A549 (cell line): Measurements from ENCODE around the gene TXNRD1. TPM values are rescaled to one million over a fixed set of nuclear protein-coding genes. Genes with fewer than 3 reads are reported as not detected.
A peak's percentile ranks its signal among the peaks of the same experiment; 100 is the strongest.

ENCODE experiments used
- ATAC-seq, 2 experiments: fragments of 200-7000 bp in 1 of 2; fragments of >200 bp in 1 of 2; cut with Nextera tagmentation in 1 of 2; cut with Tn5 transposase in 1 of 2; 3 replicates each; pipeline versions ENCODE4 v1.8.0 to v1.9.1; 2018 to 2020; ENCODE audit warnings: mild to moderate bottlenecking in 1 of 2, moderate library complexity in 1 of 2
- CTCF ChIA-PET: fragments of 300-600 bp; sonication (Branson Sonifier 250); formaldehyde crosslinking; extraction: SDS; loops from one replicate; lab custom pipeline; 2021; ENCODE audit warnings: antibody characterized with exemption, inconsistent platforms; lab: Yijun Ruan, JAX
- POLR2A ChIA-PET: fragments of 350-600 bp; formaldehyde crosslinking; extraction: SDS; loops from one replicate; lab custom pipeline; 2021; ENCODE audit warnings: antibody characterized with exemption, inconsistent platforms; lab: Yijun Ruan, JAX
- DNase-seq, 2 experiments: peaks; one replicate each; pipeline versions ENCODE4 v3.0.0 to v3.0.0-alpha.2; 2011 to 2016; ENCODE audit warnings: low read depth in 1 of 2, low spot score in 1 of 2
- FAIRE-seq: peaks from 2 replicates; lab custom pipeline; 2011; peaks lifted over from hg19 to GRCh38; lab: Jason Lieb, UNC
- H3K27ac ChIP-seq, 2 experiments: fragments of >200 bp; sonication (Bioruptor Twin); formaldehyde crosslinking; 3 replicates each; pipeline ENCODE4 v1.5.1; 2016 to 2017
- H3K4me1 ChIP-seq: fragments of >200 bp; sonication (Bioruptor Twin); formaldehyde crosslinking; 3 replicates; pipeline ENCODE4 v1.6.1; 2016
- H3K4me2 ChIP-seq: fragments of >200 bp; sonication (Bioruptor Twin); formaldehyde crosslinking; 3 replicates; pipeline ENCODE4 v1.6.1; 2016
- H3K4me3 ChIP-seq: fragments of >200 bp; sonication (Bioruptor Twin); formaldehyde crosslinking; 3 replicates; pipeline ENCODE4 v1.5.1; 2016
- H3K9me3 ChIP-seq: fragments of >200 bp; sonication (Bioruptor Twin); formaldehyde crosslinking; 3 replicates; pipeline ENCODE4 v1.6.1; 2016
- CHD2 ChIP-seq: fragments of 150-350 bp; IDR thresholded peaks from 2 replicates; pipeline ENCODE4 v1.6.1; 2014; ENCODE audit warnings: low read length; ENCODE audit not compliant: partially characterized antibody
- ELK1 ChIP-seq: fragments of 150-350 bp; IDR thresholded peaks from 2 replicates; pipeline ENCODE4 v1.6.1; 2014; ENCODE audit warnings: low read depth, mild to moderate bottlenecking, low read length
- EP300 ChIP-seq, 2 experiments: fragments of >200 bp; sonication (Bioruptor Twin); formaldehyde crosslinking; IDR thresholded peaks; 2 replicates in 1 of 2; 3 replicates in 1 of 2; pipeline ENCODE4 v1.6.1; 2016 to 2017
- ESRRA ChIP-seq: fragments of 150-350 bp; IDR thresholded peaks from 2 replicates; pipeline ENCODE4 v1.6.1; 2014; ENCODE audit warnings: mild to moderate bottlenecking, low read length, borderline replicate concordance
- HDAC2 ChIP-seq: fragments of 200-600 bp; sonication (generic); IDR thresholded peaks from 2 replicates; pipeline ENCODE4 v1.6.1; 2016
- HOXB5 ChIP-seq: fragments of 250-450 bp; sonication (Bioruptor Pico); IDR thresholded peaks from 2 replicates; pipeline ENCODE4 v1.5.0; 2020; ENCODE audit warnings: mild to moderate bottlenecking, moderate library complexity
- JUNB ChIP-seq: fragments of >200 bp; sonication (Bioruptor Twin); formaldehyde crosslinking; IDR thresholded peaks from 2 replicates; pipeline ENCODE4 v1.6.1; 2016
- KDM1A ChIP-seq: fragments of 200-600 bp; sonication (generic); IDR thresholded peaks from 2 replicates; pipeline ENCODE4 v1.6.1; 2016; ENCODE audit warnings: low read depth, mild to moderate bottlenecking
- MAFK ChIP-seq: fragments of 450-650 bp; IDR thresholded peaks from 2 replicates; pipeline ENCODE4 v1.6.1; 2014; ENCODE audit not compliant: partially characterized antibody
- MYC ChIP-seq: IDR thresholded peaks from 2 replicates; pipeline ENCODE4 v1.6.1; 2012; ENCODE audit warnings: mild to moderate bottlenecking, inconsistent platforms, low read length, improper control_type of control experiment, borderline replicate concordance
- NFE2L2 ChIP-seq: fragments of 150-350 bp; conservative IDR thresholded peaks from 2 replicates; pipeline ENCODE4 v1.6.1; 2014; ENCODE audit warnings: low read length
- POLR2AphosphoS2 ChIP-seq: conservative IDR thresholded peaks from 2 replicates; pipeline ENCODE4 v1.6.1; 2012; ENCODE audit warnings: low read length, improper control_type of control experiment, inconsistent platforms
- RARB ChIP-seq: fragments of 250-450 bp; sonication (Bioruptor Pico); IDR thresholded peaks from 2 replicates; pipeline ENCODE4 v1.8.0; 2021; ENCODE audit warnings: mild to moderate bottlenecking, moderate library complexity
- RCOR1 ChIP-seq: fragments of 150-350 bp; IDR thresholded peaks from 2 replicates; pipeline ENCODE4 v1.6.1; 2014; ENCODE audit warnings: antibody characterized with exemption, low read length, low read depth
- SMC3 ChIP-seq: fragments of >200 bp; sonication (Bioruptor Twin); formaldehyde crosslinking; IDR thresholded peaks from 3 replicates; pipeline ENCODE4 v1.6.1; 2018; ENCODE audit warnings: inconsistent platforms
- TFCP2L1 ChIP-seq: fragments of 250-450 bp; sonication (Bioruptor Pico); IDR thresholded peaks from 2 replicates; pipeline ENCODE4 v1.5.0; 2021; ENCODE audit warnings: mild to moderate bottlenecking
- ZC3H11A ChIP-seq: fragments of 450-650 bp; IDR thresholded peaks from 2 replicates; pipeline ENCODE4 v1.6.1; 2014; ENCODE audit warnings: antibody characterized with exemption, mild to moderate bottlenecking
- ZFP36 ChIP-seq: fragments of 450-650 bp; IDR thresholded peaks from 2 replicates; pipeline ENCODE4 v1.6.1; 2014; ENCODE audit warnings: borderline replicate concordance; ENCODE audit not compliant: partially characterized antibody
- ZNF302 ChIP-seq: fragments of 250-450 bp; sonication (Bioruptor Pico); IDR thresholded peaks from 2 replicates; pipeline ENCODE4 v1.9.0; 2021; ENCODE audit warnings: inconsistent platforms, mild to moderate bottlenecking, moderate library complexity
- WGBS: methylation state at CpG from one replicate; pipeline ENCODE4 v1.1.6; 2017; ENCODE audit errors: missing lambda C conversion rate; 5-methylcytosine and 5-hydroxymethylcytosine counted together
- polyA plus RNA-seq, 4 experiments: library from polyadenylated mRNA; depleted of rRNA in 3 of 4; stranded (reverse); fragments of >200 nt; fragmentation: RNase III in 1 of 4; extraction: RNeasy Plus Mini Kit Qiagen cat#74134 plus additional on column Dnase treatment in 1 of 4; gene quantifications; 2 replicates in 3 of 4; 3 replicates in 1 of 4; pipeline ENCODE4 v1.2.3, GENCODE V29; 2011 to 2017

The TXNRD1 gene
- polyA plus RNA-seq, 2 of the 4 experiments (the other 2 are of a cell fraction): 899 to 1,230 TPM

- ChIA-PET CTCF (no interaction called here), POLR2A (interaction anchor here (0.6 kb wide), 2 partner anchors 27 to 575 kb away, joined by 5 to 6 read pairs; no protein-coding TSS in a partner anchor)
- Histone ChIP-seq H3K4me2 (peak overlapping the region; percentile 52), H3K4me1 (peaks cover 33% of the 10 kb centered on the region), H3K9me3 (no peaks in the 10 kb centered on the region), H3K4me3 (peak overlapping the region; percentile 13; the same call in 1 of the 3 replicates), H3K27ac (peak overlapping the region; percentile 72 to 80)
- 73% methylated on average over 3 of the region's 3 CpGs for WGBS
- TF ChIP-seq EP300 (IDR thresholded peaks at IDR 0.05): no peak
- TF ChIP-seq MYC: no peak
- TF ChIP-seq ELK1: no peak
- TF ChIP-seq HOXB5: no peak
- no peak for TF ChIP-seq TFCP2L1 (CRISPR knock-in tag)
- TF ChIP-seq NFE2L2: no peak
- TF ChIP-seq ESRRA: no peak
- DNase-seq: no peak
- peak in 1 of 2 experiments; percentile 31; a peak in 3 of 6 replicates for ATAC-seq
- no peak for FAIRE-seq
These were observed 33.4 kb downstream of the TXNRD1 start for GRCh38 chr12:104249017-104249416.

GRCh38 chr12:104249898-104250297 lies 34.3 kb downstream of the TXNRD1 start:
- peak overlapping the region; percentile 72 to 80; a peak in 5 of 6 replicates for H3K27ac ChIP-seq
- no peak overlapping the region for H3K4me3 ChIP-seq
- ChIA-PET POLR2A (interaction anchor here (0.6 to 1.5 kb wide), 10 partner anchors 20 to 574 kb away, joined by 3 to 13 read pairs (median 5); partner anchors contain the start of gene NFYB), CTCF (interaction anchor here (0.6 kb wide), 1 partner anchor 28 kb away, joined by 4 read pairs; no protein-coding TSS in a partner anchor)
- FAIRE-seq: no peak
- peak overlapping the region; percentile 52 for H3K4me2 ChIP-seq
- TF ChIP-seq SMC3 (no peak), HDAC2 (no peak), NFE2L2 (no peak), CHD2 (no peak), JUNB (no peak), RCOR1 (no peak)
- H3K9me3 ChIP-seq: no peaks in the 10 kb centered on the region
- H3K4me1 ChIP-seq: peaks cover 36% of the 10 kb centered on the region
- ATAC-seq: peak in 1 of 2 experiments; percentile 6; a peak in 2 of 6 replicates
- peak in 1 of 2 experiments; percentile 47 for DNase-seq
- WGBS: 57% methylated on average over 4 of the region's 4 CpGs

- H3K4me3 ChIP-seq: no peak overlapping the region
- 46% methylated on average over 2 of the region's 2 CpGs for WGBS
- ChIA-PET POLR2A (interaction anchor here (0.6 to 1.5 kb wide), 9 partner anchors 21 to 112 kb away, joined by 3 to 13 read pairs (median 5); partner anchors contain the start of gene NFYB), CTCF (interaction anchor here (0.6 kb wide), 1 partner anchor 29 kb away, joined by 4 read pairs; no protein-coding TSS in a partner anchor)
- peaks cover 40% of the 10 kb centered on the region for H3K4me1 ChIP-seq
- DNase-seq (no peak), ATAC-seq (peak; percentile 7 to 51; a peak in 3 of 6 replicates), FAIRE-seq (peak; percentile 76)
- peak overlapping the region; percentile 52 for H3K4me2 ChIP-seq
- H3K9me3 ChIP-seq: no peaks in the 10 kb centered on the region
- H3K27ac ChIP-seq: peak overlapping the region; percentile 65 to 72
- TF ChIP-seq KDM1A: peak; percentile 82
- no peak for TF ChIP-seq HOXB5
- no peak for TF ChIP-seq ZC3H11A
- TF ChIP-seq POLR2AphosphoS2: no peak
- TF ChIP-seq ELK1: no peak
- TF ChIP-seq RARB: no peak
- no peak for TF ChIP-seq MAFK
- TF ChIP-seq ZNF302 (CRISPR knock-in tag): no peak
- TF ChIP-seq ZFP36: peak; percentile 55
These were observed 35.0 kb downstream of the TXNRD1 start for GRCh38 chr12:104250366-104251125.
